Retina (tissue), 1 donor: ENCODE data around the gene SVOPL.
"Not testable (repeated sequence)": the region's sequence is repeated elsewhere in the genome, so short reads cannot be mapped to it uniquely, and the experiment has no call there.

Source experiments
- DNase-seq: peaks from one replicate; pipeline ENCODE4 v3.0.0-alpha.2; 2016

SVOPL gene

GRCh38 chr7:138700857-138701536 is at the start of gene SVOPL:
Gene SVOPL, minus strand, starts transcription at chr7:138701362. Its CDS starts 22,317 bp downstream, at chr7:138679045.
- DNase-seq: no peak

GRCh38 chr7:138750473-138750872 is 49.3 kb upstream of the SVOPL start:
- DNase-seq: no peak

GRCh38 chr7:138749960-138750359 is 48.8 kb upstream of the SVOPL start:
- DNase-seq: no peak

- DNase-seq: no peak
Measured at GRCh38 chr7:138748666-138749065, 47.5 kb upstream of the SVOPL start.

- DNase-seq: no peak
Measured at GRCh38 chr7:138746073-138746472, 44.9 kb upstream of the SVOPL start.

GRCh38 chr7:138745189-138745588 is 44.0 kb upstream of the SVOPL start:
- no peak for DNase-seq

GRCh38 chr7:138741453-138741735 is 40.2 kb upstream of the SVOPL start:
- no peak for DNase-seq

GRCh38 chr7:138739859-138740258 is 38.7 kb upstream of the SVOPL start:
- DNase-seq: no peak

GRCh38 chr7:138738551-138739335 is 37.6 kb upstream of the SVOPL start:
- DNase-seq: peak; percentile 89

GRCh38 chr7:138738114-138738513 is 37.0 kb upstream of the SVOPL start:
- peak; percentile 23 for DNase-seq

- DNase-seq: no peak
Measured at GRCh38 chr7:138735399-138735798, 34.2 kb upstream of the SVOPL start.

GRCh38 chr7:138731733-138732132 is 30.6 kb upstream of the SVOPL start:
- not testable (repeated sequence) for DNase-seq

GRCh38 chr7:138729444-138729843 is 28.3 kb upstream of the SVOPL start:
- DNase-seq: no peak

GRCh38 chr7:138727336-138728099 is 26.4 kb upstream of the SVOPL start:
- no peak for DNase-seq

GRCh38 chr7:138726288-138726687 is 25.1 kb upstream of the SVOPL start:
- no peak for DNase-seq

- no peak for DNase-seq
Measured at GRCh38 chr7:138720286-138720685, 19.1 kb upstream of the SVOPL start.

GRCh38 chr7:138716889-138717288 is 15.7 kb upstream of the SVOPL start:
- DNase-seq: no peak

GRCh38 chr7:138713191-138713590 is 12.0 kb upstream of the SVOPL start:
- DNase-seq: no peak

- no peak for DNase-seq
Measured at GRCh38 chr7:138712652-138713051, 11.5 kb upstream of the SVOPL start.

- no peak for DNase-seq
Measured at GRCh38 chr7:138710536-138711385, 9.6 kb upstream of the SVOPL start.

GRCh38 chr7:138705167-138705566 is 4.0 kb upstream of the SVOPL start:
- no peak for DNase-seq

- DNase-seq: no peak
Measured at GRCh38 chr7:138701537-138701923, 368 bp upstream of the SVOPL start.

GRCh38 chr7:138699661-138700060 is 1.5 kb downstream of the SVOPL start:
- no peak for DNase-seq
